Measurements from ENCODE around the gene MOSMO.

MOSMO gene

GRCh38 chr16:22007509-22008214 lies at the start of gene MOSMO:
MOSMO (plus strand) TSS chr16:22008111; CDS start chr16:22008302, 191 bp downstream.
- DNase-seq, result peak; percentile 72 to 80
- TF ChIP-seq GATA1 (IDR thresholded peaks at IDR 0.05; ENCODE audit: low read depth, low read length) (no peak), POLR2A (IDR thresholded peaks at IDR 0.05; ENCODE audit: low read length) (peak; percentile 42)

- TF ChIP-seq POLR2A (IDR thresholded peaks at IDR 0.05; ENCODE audit: low read length), result no peak
- no peak for TF ChIP-seq GATA1 (IDR thresholded peaks at IDR 0.05; ENCODE audit: low read depth, low read length)
- DNase-seq, result peak in 1 of 2 experiments; percentile 6
Observed at GRCh38 chr16:21959050-21959449, 48.9 kb upstream of the MOSMO start.

- no peak for DNase-seq
- TF ChIP-seq GATA1 (IDR thresholded peaks at IDR 0.05; ENCODE audit: low read depth, low read length), result no peak
- no peak for TF ChIP-seq POLR2A (IDR thresholded peaks at IDR 0.05; ENCODE audit: low read length)
Observed at GRCh38 chr16:21962475-21962874, 45.4 kb upstream of the MOSMO start.

- no peak for DNase-seq
Observed at GRCh38 chr16:21963887-21964286, 44.0 kb upstream of the MOSMO start.

GRCh38 chr16:21964353-21964752 lies 43.6 kb upstream of the MOSMO start:
- TF ChIP-seq GATA1 (IDR thresholded peaks at IDR 0.05; ENCODE audit: low read depth, low read length), result no peak
- no peak for TF ChIP-seq POLR2A (IDR thresholded peaks at IDR 0.05; ENCODE audit: low read length)
- DNase-seq, result no peak

More at GRCh38 chr16:21963887-21964286, 44.0 kb upstream of the MOSMO start:
- no peak for TF ChIP-seq GATA1 (IDR thresholded peaks at IDR 0.05; ENCODE audit: low read depth, low read length)
- no peak for TF ChIP-seq POLR2A (IDR thresholded peaks at IDR 0.05; ENCODE audit: low read length)

GRCh38 chr16:21971856-21972255 lies 36.1 kb upstream of the MOSMO start:
- DNase-seq, result no peak
- no peak for TF ChIP-seq POLR2A (IDR thresholded peaks at IDR 0.05; ENCODE audit: low read length)
- TF ChIP-seq GATA1 (IDR thresholded peaks at IDR 0.05; ENCODE audit: low read depth, low read length), result no peak

GRCh38 chr16:21973945-21974344 lies 34.0 kb upstream of the MOSMO start:
- DNase-seq, result no peak
- no peak for TF ChIP-seq POLR2A (IDR thresholded peaks at IDR 0.05; ENCODE audit: low read length)
- TF ChIP-seq GATA1 (IDR thresholded peaks at IDR 0.05; ENCODE audit: low read depth, low read length), result no peak

- TF ChIP-seq GATA1 (IDR thresholded peaks at IDR 0.05; ENCODE audit: low read depth, low read length) (no peak), POLR2A (IDR thresholded peaks at IDR 0.05; ENCODE audit: low read length) (no peak)
- DNase-seq, result no peak
Observed at GRCh38 chr16:21980032-21980431, 27.9 kb upstream of the MOSMO start.

GRCh38 chr16:21982108-21982507 lies 25.8 kb upstream of the MOSMO start:
- TF ChIP-seq POLR2A (IDR thresholded peaks at IDR 0.05; ENCODE audit: low read length), result no peak
- TF ChIP-seq GATA1 (IDR thresholded peaks at IDR 0.05; ENCODE audit: low read depth, low read length), result no peak
- DNase-seq, result no peak

- TF ChIP-seq GATA1 (IDR thresholded peaks at IDR 0.05; ENCODE audit: low read depth, low read length) (no peak), POLR2A (IDR thresholded peaks at IDR 0.05; ENCODE audit: low read length) (no peak)
- no peak for DNase-seq
Observed at GRCh38 chr16:21984062-21984461, 23.8 kb upstream of the MOSMO start.

- DNase-seq, result no peak
- TF ChIP-seq GATA1 (IDR thresholded peaks at IDR 0.05; ENCODE audit: low read depth, low read length) (no peak), POLR2A (IDR thresholded peaks at IDR 0.05; ENCODE audit: low read length) (no peak)
Observed at GRCh38 chr16:21985524-21985923, 22.4 kb upstream of the MOSMO start.

- no peak for DNase-seq
- no peak for TF ChIP-seq GATA1 (IDR thresholded peaks at IDR 0.05; ENCODE audit: low read depth, low read length)
- no peak for TF ChIP-seq POLR2A (IDR thresholded peaks at IDR 0.05; ENCODE audit: low read length)
Observed at GRCh38 chr16:21986692-21987246, 21.1 kb upstream of the MOSMO start.

- TF ChIP-seq POLR2A (IDR thresholded peaks at IDR 0.05; ENCODE audit: low read length), result no peak
- no peak for TF ChIP-seq GATA1 (IDR thresholded peaks at IDR 0.05; ENCODE audit: low read depth, low read length)
- DNase-seq, result no peak
Observed at GRCh38 chr16:21987498-21987897, 20.4 kb upstream of the MOSMO start.

- DNase-seq, result no peak
- TF ChIP-seq POLR2A (IDR thresholded peaks at IDR 0.05; ENCODE audit: low read length), result no peak
- TF ChIP-seq GATA1 (IDR thresholded peaks at IDR 0.05; ENCODE audit: low read depth, low read length), result no peak
Observed at GRCh38 chr16:21989133-21989532, 18.8 kb upstream of the MOSMO start.

GRCh38 chr16:21989751-21990150 lies 18.2 kb upstream of the MOSMO start:
- DNase-seq, result no peak
- TF ChIP-seq POLR2A (IDR thresholded peaks at IDR 0.05; ENCODE audit: low read length) (no peak), GATA1 (IDR thresholded peaks at IDR 0.05; ENCODE audit: low read depth, low read length) (no peak)
